HEK293T (cell line): ENCODE data around the gene TRPV3.

Experiments used
- CTBP1 ChIP-seq: fragments of 450-650 bp; IDR thresholded peaks from 2 replicates; pipeline ENCODE4 v1.6.1; 2016; ENCODE audit warnings: borderline replicate concordance
- FOXM1 ChIP-seq: fragments of 450-650 bp; IDR thresholded peaks from 2 replicates; pipeline ENCODE4 v1.6.1; 2017; ENCODE audit warnings: mild to moderate bottlenecking, borderline replicate concordance
- HDGF ChIP-seq: fragments of 450-650 bp; IDR thresholded peaks from 2 replicates; pipeline ENCODE4 v1.6.1; 2017; ENCODE audit warnings: antibody characterized with exemption, borderline replicate concordance
- PKNOX1 ChIP-seq: fragments of 450-650 bp; IDR thresholded peaks from 2 replicates; pipeline ENCODE4 v1.6.1; 2016
- SUZ12 ChIP-seq: fragments of 450-650 bp; IDR thresholded peaks from 2 replicates; pipeline ENCODE4 v1.6.1; 2016; ENCODE audit warnings: mild to moderate bottlenecking
- TARDBP ChIP-seq: fragments of 450-650 bp; IDR thresholded peaks from 2 replicates; pipeline ENCODE4 v1.6.1; 2016

GRCh38 chr17:3475812-3476610 lies 81.6 kb downstream of the TRPV3 start, which contains the start of gene ASPA:
- TF ChIP-seq TARDBP (no peak), CTBP1 (no peak), HDGF (no peak), SUZ12 (no peak), FOXM1 (no peak), PKNOX1 (no peak)
